Measurements from ENCODE around the gene DIP2A.
"Not testable (repeated sequence)": the region's sequence is repeated elsewhere in the genome, so short reads cannot be mapped to it uniquely, and the experiment has no call there.

The DIP2A gene

GRCh38 chr21:46454142-46454541 is 4.5 kb upstream of the DIP2A start:
- no peak for DNase-seq

DNA sequence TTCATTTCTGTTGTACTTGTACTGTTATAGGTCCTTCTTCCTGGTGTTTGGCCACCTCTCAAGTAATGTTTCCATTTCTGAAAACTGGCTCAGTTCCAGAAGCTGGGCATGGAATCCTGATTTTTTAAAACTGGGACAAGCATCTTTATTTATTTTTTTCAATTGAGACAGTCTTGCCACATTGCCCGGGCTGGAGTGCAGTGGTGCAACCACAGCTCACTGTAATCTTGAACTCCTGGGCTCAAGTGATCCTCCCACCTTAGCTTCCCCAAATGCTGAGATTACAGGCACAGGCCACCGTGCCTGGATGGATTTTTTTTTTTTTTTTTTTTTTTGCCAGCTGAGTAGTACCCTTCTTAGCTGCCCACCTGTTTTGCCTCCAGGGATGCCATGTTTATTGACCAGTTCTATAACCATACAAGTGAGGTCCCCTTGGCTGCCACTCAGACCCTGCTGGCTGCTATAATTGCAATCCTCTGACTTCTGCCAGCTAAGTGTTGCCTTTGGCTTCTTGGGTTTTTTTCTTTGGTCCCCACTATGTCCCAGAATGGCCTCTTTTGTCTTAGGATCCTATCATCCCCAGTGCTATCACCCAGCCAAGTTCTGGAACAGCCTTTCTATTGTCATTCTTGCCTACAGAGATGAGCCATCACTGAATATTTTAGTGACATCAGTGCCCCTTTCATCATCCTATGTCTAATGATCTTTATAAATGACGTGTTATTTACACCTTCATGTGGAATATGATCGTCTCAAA is 3.9 kb upstream of the DIP2A start:
- no peak for DNase-seq

DNA sequence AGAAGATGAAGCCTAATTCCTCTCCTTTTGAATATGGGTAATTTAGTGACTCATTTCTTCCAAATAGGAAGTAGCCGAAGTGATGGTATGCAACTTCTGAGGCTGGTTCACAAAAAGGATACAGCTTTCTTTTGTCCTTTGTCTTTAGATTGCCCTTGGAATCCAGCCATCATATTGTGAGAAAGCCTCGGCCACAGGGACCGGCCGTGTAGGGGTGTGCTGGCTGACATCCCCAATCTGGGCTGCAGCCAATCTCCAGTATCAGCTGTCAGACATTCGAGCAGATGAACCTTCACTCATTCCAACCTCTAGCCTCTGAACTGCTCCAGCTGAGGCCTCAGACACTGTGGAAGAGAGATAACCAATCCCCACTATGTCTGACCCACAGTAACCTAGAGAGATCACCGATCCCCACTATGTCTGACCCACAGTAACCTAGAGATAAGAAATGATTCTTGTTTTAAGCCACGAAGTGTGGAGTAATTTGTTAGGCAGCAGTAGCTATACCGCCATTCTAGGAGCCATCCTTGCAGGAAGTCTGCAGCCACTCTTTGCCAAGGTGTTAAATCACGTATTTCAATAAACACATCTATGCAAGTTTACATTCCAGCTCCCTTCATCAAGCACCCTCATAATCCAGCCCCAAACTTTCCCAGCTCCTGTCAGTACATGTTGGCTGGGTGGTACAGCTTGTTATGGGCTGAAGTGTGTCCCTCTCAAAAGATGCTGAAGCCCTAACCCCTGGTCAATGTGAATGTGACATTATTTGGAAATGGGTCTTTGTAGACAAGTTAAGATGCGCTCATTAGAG is 2.9 kb upstream of the DIP2A start:
- no peak for DNase-seq

- no peak for DNase-seq
These were observed 1.9 kb upstream of the DIP2A start for GRCh38 chr21:46456750-46457149.

- DNase-seq = no peak
These were observed 833 bp upstream of the DIP2A start for GRCh38 chr21:46457801-46458314.

DNA sequence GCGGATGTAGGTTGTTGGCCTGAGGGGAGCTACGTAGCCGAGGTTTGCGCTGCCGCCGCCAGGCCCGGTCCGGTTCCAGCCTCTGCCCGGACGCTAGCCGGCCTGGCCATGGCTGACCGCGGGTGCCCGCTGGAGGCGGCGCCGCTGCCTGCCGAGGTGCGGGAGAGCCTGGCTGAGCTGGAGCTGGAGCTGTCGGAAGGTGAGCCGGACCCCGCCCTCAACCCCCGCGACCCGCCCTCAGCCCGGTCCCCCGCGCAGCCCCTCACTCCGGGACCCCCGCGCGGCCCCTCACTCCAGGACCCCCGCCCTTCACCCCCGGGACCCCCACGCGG is 299 bp downstream of the DIP2A start:
- DNase-seq = no peak

GRCh38 chr21:46459356-46460112 is 843 bp downstream of the DIP2A start:
- DNase-seq = no peak

- no peak for DNase-seq
These were observed 3.2 kb downstream of the DIP2A start for GRCh38 chr21:46461909-46462308.

DNA sequence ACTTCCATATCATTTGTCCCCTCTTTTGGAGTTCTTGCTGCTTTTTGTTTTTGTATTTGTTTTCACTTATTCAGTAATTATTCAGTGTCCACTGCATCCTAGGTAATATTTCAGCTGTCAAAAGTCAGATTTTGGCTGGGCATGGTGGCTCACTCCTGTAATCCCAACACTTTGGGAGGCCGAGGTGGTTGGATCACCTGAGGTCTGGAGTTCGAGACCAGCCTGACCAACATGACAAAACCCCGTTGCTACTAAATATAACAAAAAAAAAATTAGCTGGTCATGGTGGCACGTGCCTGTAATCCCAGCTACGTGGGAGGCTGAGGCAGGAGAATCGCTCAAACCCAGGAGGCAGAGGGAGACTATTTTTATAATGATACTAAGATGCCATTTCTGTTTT is 6.5 kb downstream of the DIP2A start:
- not testable (repeated sequence) for DNase-seq

DNA sequence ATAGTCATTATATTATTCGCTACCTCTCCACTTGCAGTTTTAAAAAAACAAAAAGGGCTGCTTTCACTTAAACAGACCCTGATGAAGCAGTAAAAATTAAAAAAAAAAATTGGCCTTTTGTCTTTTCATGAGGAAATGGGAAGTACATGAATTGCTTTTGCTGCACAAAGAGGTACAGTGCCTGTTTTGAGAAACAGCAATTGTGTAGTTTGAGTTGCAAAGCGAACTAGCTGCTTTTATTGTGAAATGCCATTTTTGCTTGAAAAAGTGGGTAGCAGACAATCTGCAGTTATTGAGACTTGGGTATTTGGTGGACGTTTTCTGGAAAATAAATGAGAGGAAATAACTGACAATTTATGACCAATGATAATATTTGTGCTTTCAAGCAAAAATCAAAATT is 7.0 kb downstream of the DIP2A start:
- DNase-seq = no peak

DNA sequence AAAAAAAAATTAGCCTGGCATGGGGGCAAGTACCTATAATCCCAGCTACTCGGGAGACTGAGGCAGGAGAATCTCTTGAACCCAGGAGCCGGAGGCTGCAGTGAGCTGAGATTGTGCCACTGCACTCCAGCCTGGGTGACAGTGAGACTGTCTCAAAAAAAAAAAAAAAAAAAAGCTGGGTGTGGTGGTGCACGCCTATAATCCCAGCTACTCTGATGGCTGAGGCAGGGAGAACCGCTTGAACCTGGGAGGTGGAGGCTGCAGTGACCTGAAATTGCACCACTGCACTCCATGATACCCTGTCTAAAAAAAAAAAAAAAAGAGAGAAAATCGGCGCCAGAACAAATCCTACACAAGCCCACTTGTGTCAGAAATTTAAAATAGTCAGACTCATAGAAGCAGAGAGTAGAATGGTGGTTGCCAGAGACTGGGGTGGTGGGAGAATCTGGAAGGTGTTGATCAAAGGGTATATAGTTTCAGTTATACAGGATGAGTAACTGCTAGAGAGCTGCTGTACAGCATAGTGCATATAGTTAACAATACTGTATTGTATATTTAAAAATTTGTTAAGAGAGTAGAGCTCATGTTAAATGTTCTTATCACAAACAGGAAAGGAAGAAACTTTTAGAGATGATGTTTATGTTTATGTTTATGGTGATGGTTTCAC is 9.6 kb downstream of the DIP2A start:
- no peak for DNase-seq

DNA sequence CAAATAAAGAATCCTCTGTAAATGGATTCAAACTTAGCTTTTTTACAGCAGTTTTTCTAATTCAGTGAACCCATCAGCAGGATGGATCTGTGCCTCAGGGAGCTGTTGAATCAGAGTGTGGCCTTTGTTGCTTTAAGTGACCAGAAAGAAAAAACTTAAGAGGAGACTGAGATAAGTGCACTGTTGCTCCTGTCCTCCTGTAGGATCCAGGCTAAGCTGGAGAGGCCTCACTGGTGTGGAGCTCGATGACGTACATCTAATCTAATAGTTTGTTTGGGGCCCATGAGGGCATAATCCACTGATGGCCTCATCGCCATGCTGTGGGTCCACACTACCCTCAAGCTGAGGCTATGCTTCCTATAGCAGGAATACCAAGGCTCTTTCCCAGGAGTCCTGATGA is 10.6 kb downstream of the DIP2A start:
- no peak for DNase-seq

DNA sequence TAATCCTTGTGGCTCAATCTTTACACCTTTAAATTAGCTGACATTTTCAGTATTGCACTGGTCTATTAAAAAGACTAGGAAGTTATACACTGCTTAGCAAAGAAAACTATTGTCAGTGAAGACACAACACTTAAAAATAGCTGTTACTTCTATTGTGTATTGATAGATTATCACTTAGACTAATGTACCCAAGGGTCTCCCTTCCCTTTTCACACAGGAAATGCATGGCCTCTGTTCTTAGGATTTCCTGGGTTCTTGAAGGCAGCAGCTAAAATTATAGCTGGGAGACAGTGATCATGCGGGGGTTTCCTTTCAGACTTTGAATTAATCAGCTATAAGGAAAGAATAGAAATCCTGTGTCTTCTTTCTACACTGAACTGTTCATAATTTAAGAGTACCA is 12.8 kb downstream of the DIP2A start:
- no peak for DNase-seq

DNA sequence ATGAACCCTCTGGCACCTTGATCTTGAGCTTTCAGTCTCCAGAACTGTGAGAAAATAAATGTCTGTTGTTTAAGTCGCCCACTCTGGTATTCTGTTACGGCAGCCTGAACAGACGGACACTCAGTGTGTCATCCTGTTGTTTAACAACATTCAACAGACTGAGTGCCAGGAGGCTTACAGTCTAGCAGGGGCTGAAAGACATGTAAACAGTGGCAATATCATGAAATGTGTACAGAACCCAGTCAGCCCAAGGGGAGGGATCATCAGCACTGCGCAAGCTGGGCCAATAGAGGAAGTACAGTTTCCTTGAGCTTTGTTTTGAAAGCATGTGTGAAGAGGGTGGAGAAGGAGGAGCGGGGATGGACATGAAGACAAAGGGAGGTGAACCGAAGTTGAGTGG is 13.6 kb downstream of the DIP2A start:
- DNase-seq = no peak

DNA sequence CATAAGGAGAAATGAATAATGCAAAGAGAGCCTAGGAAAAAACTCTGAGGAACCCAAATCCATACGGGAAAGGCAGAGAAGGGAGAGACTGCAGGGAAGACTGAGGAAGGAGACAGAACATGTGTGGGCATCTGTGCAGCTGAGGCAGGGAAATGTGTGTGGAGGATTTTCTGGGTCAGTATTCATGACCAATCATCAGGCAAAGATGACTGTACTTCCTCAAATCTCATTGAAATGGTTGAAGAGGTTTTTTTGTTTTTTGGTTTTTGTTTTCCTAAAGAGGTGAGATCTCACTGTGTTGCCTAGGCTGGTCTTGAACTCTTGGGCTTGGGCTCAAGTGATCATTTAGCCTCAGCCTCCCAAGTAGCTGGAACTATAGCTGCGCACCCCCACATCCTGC is 15.7 kb downstream of the DIP2A start:
- no peak for DNase-seq

- no peak for DNase-seq
These were observed 16.6 kb downstream of the DIP2A start for GRCh38 chr21:46475296-46475695.

DNA sequence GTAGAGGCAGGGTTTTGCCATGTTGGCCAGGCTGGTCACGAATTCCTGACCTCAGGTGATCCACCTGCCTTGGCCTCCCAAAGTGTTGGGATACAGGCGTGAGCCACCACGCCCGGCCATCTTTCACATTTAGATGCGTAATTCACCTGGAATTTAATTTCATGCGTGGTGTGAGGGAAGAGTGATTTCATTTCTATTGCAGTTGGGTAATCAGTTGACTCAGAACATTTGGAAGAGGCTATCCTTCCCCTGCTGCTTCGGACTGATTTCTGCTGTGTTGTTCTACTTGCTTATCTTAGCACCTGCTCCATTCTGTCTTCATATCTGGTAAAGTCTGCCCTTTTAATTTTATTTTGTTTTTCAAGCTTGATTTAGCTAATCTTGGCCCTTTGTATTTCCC is 19.1 kb downstream of the DIP2A start:
- no peak for DNase-seq

GRCh38 chr21:46478910-46479309 is 20.2 kb downstream of the DIP2A start:
- DNase-seq = no peak

DNA sequence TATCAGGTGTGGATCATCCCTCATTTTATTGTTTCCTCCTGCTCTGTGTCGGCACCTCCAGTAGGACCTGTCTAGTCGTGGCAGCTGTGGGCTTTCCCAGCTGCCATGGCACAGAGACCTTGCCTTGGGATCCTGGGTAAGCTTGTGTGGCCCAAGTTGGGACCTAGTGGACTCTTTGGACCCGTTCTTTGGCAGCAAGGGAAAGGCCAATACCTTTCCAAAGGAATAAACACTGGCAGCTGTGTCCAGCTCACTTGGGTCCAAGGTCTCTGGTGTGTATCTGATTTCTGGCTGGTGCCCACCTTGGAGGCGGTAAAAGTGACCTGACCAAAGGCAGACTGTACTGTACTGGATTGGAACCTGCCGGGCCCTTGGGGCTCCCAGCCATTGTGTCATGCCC is 21.8 kb downstream of the DIP2A start:
- no peak for DNase-seq

DNA sequence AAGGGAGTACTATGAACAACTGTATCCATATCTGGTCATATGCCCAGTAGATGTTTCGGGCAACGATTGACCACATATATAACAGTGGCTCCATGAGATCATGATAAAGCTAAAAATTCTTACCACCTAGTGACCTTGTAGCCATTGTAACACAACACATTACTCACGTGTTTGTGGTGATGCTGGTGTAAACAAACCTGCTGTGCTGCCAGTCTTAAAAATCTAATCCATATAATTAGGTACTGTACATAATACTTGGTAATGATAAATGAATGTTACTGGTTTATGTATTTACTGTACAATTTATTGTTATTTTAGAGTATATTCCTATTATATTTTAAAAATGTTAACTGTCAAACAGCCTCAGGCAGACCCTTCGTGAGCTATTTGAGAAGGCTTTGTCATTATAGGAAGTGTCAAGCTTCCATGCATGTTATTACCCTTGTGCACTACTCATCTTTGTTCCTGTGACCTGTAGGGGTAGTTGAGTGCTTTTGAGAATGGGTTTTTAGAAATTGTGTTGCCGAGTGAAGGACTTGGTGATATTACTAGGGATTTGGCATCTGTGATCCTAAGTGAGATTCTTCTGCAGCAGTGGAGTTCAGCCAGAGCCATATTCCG is 23.6 kb downstream of the DIP2A start:
- DNase-seq = no peak

DNA sequence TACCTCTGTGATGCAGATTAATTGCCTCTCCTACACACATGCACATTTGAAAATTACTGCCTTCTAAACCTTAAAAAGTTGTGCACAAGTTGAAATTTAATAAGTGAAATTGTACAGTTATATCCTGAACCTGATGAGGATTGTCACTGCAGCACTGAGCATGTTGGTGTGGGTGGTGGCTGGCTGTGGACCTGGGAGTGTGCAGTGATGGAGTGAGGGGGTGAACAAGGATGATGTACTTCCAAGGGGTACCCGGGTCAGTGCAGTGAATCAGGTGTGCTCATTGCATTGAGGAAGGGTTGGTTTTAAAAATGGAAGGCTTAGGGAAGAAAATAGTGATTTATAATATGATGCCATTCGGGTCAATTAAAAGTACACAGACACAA is 24.1 kb downstream of the DIP2A start:
- no peak for DNase-seq
